CD14-positive monocyte (primary cell): ENCODE data around the gene CDKN1B. TPM values are rescaled to one million over a fixed set of nuclear protein-coding genes. Genes with fewer than 3 reads are reported as not detected.

Source experiments
- DNase-seq, 3 donors: peaks; one replicate each; pipeline ENCODE4 v3.0.0-alpha.2; 2011 to 2022
- H2AFZ ChIP-seq: 2 replicates; pipeline ENCODE4 v1.6.0; 2012; ENCODE audit warnings: mild to moderate bottlenecking, low read depth, low read length, inconsistent platforms; ENCODE audit not compliant: insufficient read depth, poor library complexity, severe bottlenecking
- H3K27ac ChIP-seq, 2 donors: 1 replicate in 1 of 2; 2 replicates in 1 of 2; pipeline ENCODE4 v1.5.1; 2012 to 2013; ENCODE audit warnings: low read length in 2 of 2, control low read depth in 1 of 2, inconsistent platforms in 1 of 2, low read depth in 1 of 2, mild to moderate bottlenecking in 1 of 2
- H3K27me3 ChIP-seq, 2 donors: one replicate each; pipeline versions ENCODE4 v1.6.0 to v1.6.1; 2011 to 2013; ENCODE audit warnings: low read length in 2 of 2; ENCODE audit not compliant: control insufficient read depth in 2 of 2, insufficient read depth in 2 of 2
- H3K36me3 ChIP-seq, 2 donors: replicated peaks in 1 of 2; 1 replicate in 1 of 2; 2 replicates in 1 of 2; pipeline versions ENCODE4 v1.5.1 to v1.6.1; 2012 to 2013; ENCODE audit warnings: low read length in 2 of 2, control low read depth in 1 of 2, inconsistent platforms in 1 of 2, mild to moderate bottlenecking in 1 of 2; ENCODE audit not compliant: insufficient read depth in 2 of 2, control insufficient read depth in 1 of 2
- H3K4me1 ChIP-seq, 2 donors: 1 replicate in 1 of 2; 2 replicates in 1 of 2; pipeline versions ENCODE4 v1.5.1 to v1.6.1; 2012 to 2013; ENCODE audit warnings: low read length in 2 of 2, control low read depth in 1 of 2, inconsistent platforms in 1 of 2, mild to moderate bottlenecking in 1 of 2, moderate library complexity in 1 of 2; ENCODE audit not compliant: insufficient read depth in 2 of 2, control insufficient read depth in 1 of 2
- H3K4me2 ChIP-seq: replicated peaks from 2 replicates; pipeline ENCODE3; 2012; ENCODE audit warnings: low read length, moderate library complexity, mild to moderate bottlenecking; ENCODE audit not compliant: poor library complexity, severe bottlenecking; ENCODE audit errors: extremely low read depth
- H3K4me3 ChIP-seq, 3 experiments: fragments of 200-600 bp in 1 of 3; sonication (generic) in 1 of 3; replicated peaks in 1 of 3; 1 replicate in 2 of 3; 2 replicates in 1 of 3; pipeline ENCODE4 v1.5.1; 2011 to 2013; ENCODE audit warnings: low read length in 3 of 3, mild to moderate bottlenecking in 3 of 3, control low read depth in 2 of 3, low read depth in 2 of 3, inconsistent platforms in 1 of 3, moderate library complexity in 1 of 3
- H3K79me2 ChIP-seq: 2 replicates; pipeline ENCODE4 v1.6.0; 2012; ENCODE audit warnings: mild to moderate bottlenecking, control low read depth, inconsistent platforms, low read length, moderate library complexity; ENCODE audit not compliant: insufficient read depth
- H3K9ac ChIP-seq: 2 replicates; pipeline ENCODE4 v1.6.0; 2017; ENCODE audit warnings: low read length, mild to moderate bottlenecking; ENCODE audit not compliant: insufficient read depth, poor library complexity, severe bottlenecking
- H3K9me3 ChIP-seq, 2 donors: replicated peaks in 1 of 2; 1 replicate in 1 of 2; 2 replicates in 1 of 2; pipeline versions ENCODE4 v1.5.1 to v1.6.1; 2012 to 2013; ENCODE audit warnings: low read length in 2 of 2, control low read depth in 1 of 2; ENCODE audit not compliant: control insufficient read depth in 1 of 2, insufficient read depth in 1 of 2
- H4K20me1 ChIP-seq: 2 replicates; pipeline ENCODE4 v1.6.0; 2012; ENCODE audit warnings: mild to moderate bottlenecking, low read length, control low read depth, moderate library complexity; ENCODE audit not compliant: insufficient read depth
- H3K27ac Mint-ChIP-seq, 7 donors: one replicate each; pipeline ENCODE4 v1.8.0; 2020; ENCODE audit warnings: mild to moderate bottlenecking in 7 of 7, mixed read lengths in 7 of 7, moderate library complexity in 6 of 7, inconsistent platforms in 2 of 7
- H3K27me3 Mint-ChIP-seq, 3 donors: one replicate each; pipeline ENCODE4 v1.8.0; 2021 to 2022; ENCODE audit warnings: low read depth in 3 of 3, mild to moderate bottlenecking in 3 of 3, mixed read lengths in 3 of 3, moderate library complexity in 3 of 3, inconsistent platforms in 1 of 3
- H3K36me3 Mint-ChIP-seq, 2 donors: one replicate each; pipeline ENCODE4 v1.8.0; 2020; ENCODE audit warnings: mixed read lengths in 2 of 2, inconsistent platforms in 1 of 2, mild to moderate bottlenecking in 1 of 2
- H3K4me1 Mint-ChIP-seq: one replicate; pipeline ENCODE4 v1.8.0; 2020; ENCODE audit warnings: mild to moderate bottlenecking, mixed read lengths
- H3K4me3 Mint-ChIP-seq, 2 donors: one replicate each; pipeline ENCODE4 v1.8.0; 2020; ENCODE audit warnings: mild to moderate bottlenecking in 2 of 2, mixed read lengths in 2 of 2, moderate library complexity in 1 of 2
- H3K9me3 Mint-ChIP-seq, 7 donors: one replicate each; pipeline ENCODE4 v1.8.0; 2020 to 2022; ENCODE audit warnings: mixed read lengths in 7 of 7, mild to moderate bottlenecking in 6 of 7, moderate library complexity in 6 of 7, inconsistent platforms in 2 of 7
- WGBS: methylation state at CpG from one replicate; pipeline ENCODE4 v1.1.5; 2013; ENCODE audit warnings: missing lambda C conversion rate; ENCODE audit not compliant: insufficient coverage; 5-methylcytosine and 5-hydroxymethylcytosine counted together
- intact Hi-C, 2 donors: fragments of 100-400 bp; cut with micrococcal nuclease; formaldehyde crosslinking; loops; one replicate each; pipeline versions ENCODE4 v1.15.0 to v1.15.1; 2023
- polyA plus RNA-seq, 3 donors: library from polyadenylated mRNA; depleted of rRNA in 1 of 3; unstranded in 2 of 3; stranded (reverse) in 1 of 3; fragments of 300-500 nt in 2 of 3; fragments of >200 nt in 1 of 3; fragmentation: Illumina TruSeq in 2 of 3; gene quantifications; 1 replicate in 2 of 3; 2 replicates in 1 of 3; pipeline ENCODE4 v1.2.3, GENCODE V29; 2012 to 2021
- TF ChIP-seq, protein P1 (sequence below): fragments of 200-600 bp; IDR thresholded peaks from one replicate; pipeline ENCODE4 v1.8.0; 2022; ENCODE audit warnings: antibody characterized with exemption, mild to moderate bottlenecking

The CDKN1B gene
- polyA plus RNA-seq, 3 donors: 9.2 to 98.1 (median 9.5) TPM

GRCh38 chr12:12745576-12746211 lies 28.5 kb downstream of the CDKN1B start:
- no peak overlapping the region for H2AFZ ChIP-seq
- H3K4me2 ChIP-seq: no peak overlapping the region
- H3K9me3 Mint-ChIP-seq: no peaks in the 10 kb centered on the region
- no peak overlapping the region for H3K4me3 ChIP-seq
- H3K36me3 ChIP-seq: peaks cover 9 to 27% of the 10 kb centered on the region in 2 donors
- TF ChIP-seq, protein P1, sequence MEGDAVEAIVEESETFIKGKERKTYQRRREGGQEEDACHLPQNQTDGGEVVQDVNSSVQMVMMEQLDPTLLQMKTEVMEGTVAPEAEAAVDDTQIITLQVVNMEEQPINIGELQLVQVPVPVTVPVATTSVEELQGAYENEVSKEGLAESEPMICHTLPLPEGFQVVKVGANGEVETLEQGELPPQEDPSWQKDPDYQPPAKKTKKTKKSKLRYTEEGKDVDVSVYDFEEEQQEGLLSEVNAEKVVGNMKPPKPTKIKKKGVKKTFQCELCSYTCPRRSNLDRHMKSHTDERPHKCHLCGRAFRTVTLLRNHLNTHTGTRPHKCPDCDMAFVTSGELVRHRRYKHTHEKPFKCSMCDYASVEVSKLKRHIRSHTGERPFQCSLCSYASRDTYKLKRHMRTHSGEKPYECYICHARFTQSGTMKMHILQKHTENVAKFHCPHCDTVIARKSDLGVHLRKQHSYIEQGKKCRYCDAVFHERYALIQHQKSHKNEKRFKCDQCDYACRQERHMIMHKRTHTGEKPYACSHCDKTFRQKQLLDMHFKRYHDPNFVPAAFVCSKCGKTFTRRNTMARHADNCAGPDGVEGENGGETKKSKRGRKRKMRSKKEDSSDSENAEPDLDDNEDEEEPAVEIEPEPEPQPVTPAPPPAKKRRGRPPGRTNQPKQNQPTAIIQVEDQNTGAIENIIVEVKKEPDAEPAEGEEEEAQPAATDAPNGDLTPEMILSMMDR: no peak
- H3K4me1 ChIP-seq: no peaks in the 10 kb centered on the region
- H3K9me3 ChIP-seq: no peaks in the 10 kb centered on the region
- H4K20me1 ChIP-seq: no peaks in the 10 kb centered on the region
- no peaks in the 10 kb centered on the region for H3K27me3 ChIP-seq
- no peaks in the 10 kb centered on the region for H3K27me3 Mint-ChIP-seq
- peak overlapping the region in 3 of 7 donors; percentile 30 to 60 (median 56) for H3K27ac Mint-ChIP-seq
- peaks cover 54% of the 10 kb centered on the region for H3K79me2 ChIP-seq
- H3K27ac ChIP-seq: peak overlapping the region in 1 of 2 donors; percentile 42
- H3K4me3 Mint-ChIP-seq: no peak overlapping the region
- WGBS: 91% methylated on average over 6 of the region's 7 CpGs
- no peak overlapping the region for H3K9ac ChIP-seq
- intact Hi-C loops: no loop called here
- H3K4me1 Mint-ChIP-seq: peaks cover 2% of the 10 kb centered on the region
- H3K36me3 Mint-ChIP-seq: peaks cover 16 to 49% of the 10 kb centered on the region in 2 donors
- no peak for DNase-seq

DNA sequence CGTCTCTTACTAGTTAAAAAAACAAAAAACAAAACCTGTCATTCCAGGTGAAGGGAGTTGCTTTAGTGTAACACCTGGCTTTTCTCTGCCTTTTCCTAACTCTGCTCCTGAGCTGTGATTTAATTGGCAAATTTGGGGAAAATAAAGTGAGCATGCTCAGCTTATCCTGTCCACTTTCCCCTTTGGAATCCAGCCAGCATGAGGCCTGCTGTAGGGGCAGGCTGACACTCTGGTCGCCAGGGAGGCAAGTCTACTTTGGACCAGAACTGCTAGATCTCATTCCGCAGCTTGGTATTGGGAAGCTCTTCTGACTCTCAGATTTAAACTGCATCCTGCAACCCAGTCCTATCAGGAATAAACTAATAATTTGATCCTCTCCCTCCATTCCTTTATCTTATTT lies 30.1 kb downstream of the CDKN1B start:
- Histone ChIP-seq H3K9ac (no peak overlapping the region), H3K36me3 (peaks cover 9 to 42% of the 10 kb centered on the region in 2 donors), H3K79me2 (peaks cover 46% of the 10 kb centered on the region), H3K27me3 (no peaks in the 10 kb centered on the region), H3K4me3 (no peak overlapping the region), H3K27ac (no peak overlapping the region), H4K20me1 (no peaks in the 10 kb centered on the region), H3K9me3 (no peaks in the 10 kb centered on the region), H3K4me1 (no peaks in the 10 kb centered on the region), H3K4me2 (no peak overlapping the region), H2AFZ (no peak overlapping the region)
- intact Hi-C loops: no loop called here
- DNase-seq: no peak
- Mint-ChIP-seq H3K27ac (peak overlapping the region in 4 of 7 donors; percentile 17 to 65 (median 27)), H3K9me3 (no peaks in the 10 kb centered on the region), H3K4me1 (no peaks in the 10 kb centered on the region), H3K36me3 (peaks cover 26 to 55% of the 10 kb centered on the region in 2 donors), H3K27me3 (no peaks in the 10 kb centered on the region), H3K4me3 (no peak overlapping the region)
- TF ChIP-seq, protein P1: no peak
- 83% methylated on average over 2 of the region's 3 CpGs for WGBS
